Upper lobe of right lung (tissue), 1 donor: Measurements from ENCODE around the gene SULT2B1. TPM values are rescaled to one million over a fixed set of nuclear protein-coding genes. Genes with fewer than 3 reads are reported as not detected.

Source experiments
- ATAC-seq: fragments of 200-7000 bp; cut with Tn5 transposase; one replicate; pipeline ENCODE4 v1.9.1; 2020; ENCODE audit warnings: mild to moderate bottlenecking, moderate library complexity
- DNase-seq: peaks from one replicate; pipeline ENCODE4 v3.0.0-alpha.2; 2020
- H3K27ac ChIP-seq: fragments of 200-600 bp; one replicate; pipeline ENCODE4 v1.8.0; 2022
- H3K27me3 ChIP-seq: fragments of 200-600 bp; one replicate; pipeline ENCODE4 v1.8.0; 2022; ENCODE audit warnings: mild to moderate bottlenecking
- H3K36me3 ChIP-seq: fragments of 200-600 bp; one replicate; pipeline ENCODE4 v1.8.0; 2022
- H3K4me1 ChIP-seq: fragments of 200-600 bp; one replicate; pipeline ENCODE4 v1.8.0; 2022
- H3K4me3 ChIP-seq: fragments of 200-600 bp; one replicate; pipeline ENCODE4 v1.8.0; 2022; ENCODE audit warnings: mild to moderate bottlenecking
- H3K9me3 ChIP-seq: fragments of 200-600 bp; one replicate; pipeline ENCODE4 v1.8.0; 2022
- intact Hi-C: fragments of 100-400 bp; cut with DNase I; formaldehyde crosslinking; loops from one replicate; pipeline ENCODE4 v1.11.0; 2022
- total RNA-seq: library from RNA; stranded (reverse); fragmentation: NEBNext Ultra II Directional; extraction: Animal tissue kit (Norgen Biotek cat#: 25700); gene quantifications from one replicate; pipeline ENCODE4 v1.2.1, GENCODE V29; 2021
- TF ChIP-seq, protein P1 (sequence below): fragments of 200-600 bp; IDR thresholded peaks from one replicate; pipeline ENCODE4 v1.8.0; 2022; ENCODE audit warnings: antibody characterized with exemption
- donor health status: DM: no; HTN: yes; CAD: no; lungs with severe emphysema.

SULT2B1 gene
- total RNA-seq, 1 donor from 2014 or later, result 20.4 TPM

- H3K4me3 ChIP-seq, result peak overlapping the region; percentile 48
- H3K36me3 ChIP-seq, result peaks cover 3% of the 10 kb centered on the region
- ATAC-seq (no peak), DNase-seq (no peak)
- H3K27ac ChIP-seq, result peak overlapping the region; percentile 80
- no peaks in the 10 kb centered on the region for H3K27me3 ChIP-seq
- intact Hi-C loops, result no loop called here
- TF ChIP-seq, protein P1, sequence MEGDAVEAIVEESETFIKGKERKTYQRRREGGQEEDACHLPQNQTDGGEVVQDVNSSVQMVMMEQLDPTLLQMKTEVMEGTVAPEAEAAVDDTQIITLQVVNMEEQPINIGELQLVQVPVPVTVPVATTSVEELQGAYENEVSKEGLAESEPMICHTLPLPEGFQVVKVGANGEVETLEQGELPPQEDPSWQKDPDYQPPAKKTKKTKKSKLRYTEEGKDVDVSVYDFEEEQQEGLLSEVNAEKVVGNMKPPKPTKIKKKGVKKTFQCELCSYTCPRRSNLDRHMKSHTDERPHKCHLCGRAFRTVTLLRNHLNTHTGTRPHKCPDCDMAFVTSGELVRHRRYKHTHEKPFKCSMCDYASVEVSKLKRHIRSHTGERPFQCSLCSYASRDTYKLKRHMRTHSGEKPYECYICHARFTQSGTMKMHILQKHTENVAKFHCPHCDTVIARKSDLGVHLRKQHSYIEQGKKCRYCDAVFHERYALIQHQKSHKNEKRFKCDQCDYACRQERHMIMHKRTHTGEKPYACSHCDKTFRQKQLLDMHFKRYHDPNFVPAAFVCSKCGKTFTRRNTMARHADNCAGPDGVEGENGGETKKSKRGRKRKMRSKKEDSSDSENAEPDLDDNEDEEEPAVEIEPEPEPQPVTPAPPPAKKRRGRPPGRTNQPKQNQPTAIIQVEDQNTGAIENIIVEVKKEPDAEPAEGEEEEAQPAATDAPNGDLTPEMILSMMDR, result no peak
- no peaks in the 10 kb centered on the region for H3K9me3 ChIP-seq
- H3K4me1 ChIP-seq, result peaks cover 17% of the 10 kb centered on the region
These were observed 73.1 kb downstream of the SULT2B1 start for GRCh38 chr19:48624791-48625723.

GRCh38 chr19:48625891-48626327 lies 73.9 kb downstream of the SULT2B1 start:
- no peaks in the 10 kb centered on the region for H3K27me3 ChIP-seq
- DNase-seq (peak; percentile 67), ATAC-seq (no peak)
- H3K9me3 ChIP-seq, result no peaks in the 10 kb centered on the region
- no peak overlapping the region for H3K27ac ChIP-seq
- intact Hi-C loops, result no loop called here
- H3K4me1 ChIP-seq, result peaks cover 25% of the 10 kb centered on the region
- peaks cover 10% of the 10 kb centered on the region for H3K36me3 ChIP-seq
- TF ChIP-seq, protein P1, result no peak
- no peak overlapping the region for H3K4me3 ChIP-seq

GRCh38 chr19:48627201-48627864 lies 75.4 kb downstream of the SULT2B1 start:
- no peaks in the 10 kb centered on the region for H3K27me3 ChIP-seq
- H3K27ac ChIP-seq, result no peak overlapping the region
- no peak for ATAC-seq
- no peaks in the 10 kb centered on the region for H3K9me3 ChIP-seq
- intact Hi-C loops, result no loop called here
- TF ChIP-seq, protein P1, result no peak
- peaks cover 15% of the 10 kb centered on the region for H3K36me3 ChIP-seq
- H3K4me1 ChIP-seq, result peaks cover 31% of the 10 kb centered on the region
- DNase-seq, result peak; percentile 66
- no peak overlapping the region for H3K4me3 ChIP-seq

DNA sequence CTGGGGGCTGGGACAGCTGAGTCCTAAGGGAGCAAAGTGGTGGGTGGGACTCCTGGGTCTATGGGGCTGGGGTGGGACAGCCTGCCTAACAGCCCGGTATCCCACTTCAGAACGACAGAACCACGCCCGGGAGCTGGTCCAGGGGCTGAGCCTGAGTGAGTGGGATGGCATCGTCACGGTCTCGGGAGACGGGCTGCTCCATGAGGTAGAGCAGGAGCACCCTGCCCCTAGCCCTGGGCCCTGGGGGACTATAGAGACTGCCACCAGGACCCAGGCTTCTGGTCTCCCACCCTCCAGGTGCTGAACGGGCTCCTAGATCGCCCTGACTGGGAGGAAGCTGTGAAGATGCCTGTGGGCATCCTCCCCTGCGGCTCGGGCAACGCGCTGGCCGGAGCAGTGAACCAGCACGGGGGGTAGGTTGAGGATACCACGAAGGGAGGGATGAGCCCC lies 75.9 kb downstream of the SULT2B1 start:
- H3K36me3 ChIP-seq, result peaks cover 20% of the 10 kb centered on the region
- TF ChIP-seq, protein P1, result no peak
- H3K4me3 ChIP-seq, result no peak overlapping the region
- DNase-seq (peak; percentile 64), ATAC-seq (no peak)
- no peak overlapping the region for H3K27ac ChIP-seq
- no peaks in the 10 kb centered on the region for H3K27me3 ChIP-seq
- H3K9me3 ChIP-seq, result no peaks in the 10 kb centered on the region
- intact Hi-C loops, result no loop called here
- H3K4me1 ChIP-seq, result peaks cover 37% of the 10 kb centered on the region

DNA sequence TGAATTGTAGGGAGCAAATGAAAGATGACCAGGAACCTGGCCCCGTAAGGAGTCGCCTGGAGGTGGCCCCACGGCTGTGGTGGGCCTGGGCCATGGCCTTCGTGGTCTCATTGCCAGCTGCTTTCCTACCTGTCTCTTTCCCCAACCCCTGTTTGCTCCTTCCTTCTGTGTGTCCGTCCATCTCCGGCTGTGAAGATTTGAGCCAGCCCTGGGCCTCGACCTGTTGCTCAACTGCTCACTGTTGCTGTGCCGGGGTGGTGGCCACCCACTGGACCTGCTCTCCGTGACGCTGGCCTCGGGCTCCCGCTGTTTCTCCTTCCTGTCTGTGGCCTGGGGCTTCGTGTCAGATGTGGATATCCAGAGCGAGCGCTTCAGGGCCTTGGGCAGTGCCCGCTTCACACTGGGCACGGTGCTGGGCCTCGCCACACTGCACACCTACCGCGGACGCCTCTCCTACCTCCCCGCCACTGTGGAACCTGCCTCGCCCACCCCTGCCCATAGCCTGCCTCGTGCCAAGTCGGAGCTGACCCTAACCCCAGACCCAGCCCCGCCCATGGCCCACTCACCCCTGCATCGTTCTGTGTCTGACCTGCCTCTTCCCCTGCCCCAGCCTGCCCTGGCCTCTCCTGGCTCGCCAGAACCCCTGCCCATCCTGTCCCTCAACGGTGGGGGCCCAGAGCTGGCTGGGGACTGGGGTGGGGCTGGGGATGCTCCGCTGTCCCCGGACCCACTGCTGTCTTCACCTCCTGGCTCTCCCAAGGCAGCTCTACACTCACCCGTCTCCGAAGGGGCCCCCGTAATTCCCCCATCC lies 76.7 kb downstream of the SULT2B1 start:
- ATAC-seq (no peak), DNase-seq (peak; percentile 67)
- H3K27ac ChIP-seq, result no peak overlapping the region

More for the DNA sequence above, 76.7 kb downstream of the SULT2B1 start:
- Histone ChIP-seq H3K4me1 (peaks cover 39% of the 10 kb centered on the region), H3K36me3 (peaks cover 25% of the 10 kb centered on the region), H3K4me3 (no peak overlapping the region), H3K9me3 (no peaks in the 10 kb centered on the region), H3K27me3 (no peaks in the 10 kb centered on the region)
- intact Hi-C loops, result no loop called here
- TF ChIP-seq, protein P1, result no peak
